GM12878 (cell line): ENCODE measurements around the gene SUFU. TPM values are rescaled to one million over a fixed set of nuclear protein-coding genes. Genes with fewer than 3 reads are reported as not detected.
A peak's percentile ranks its signal among the peaks of the same experiment; 100 is the strongest.

ENCODE experiments used
- ATAC-seq: fragments of 200-7000 bp; cut with Tn5 transposase; 3 replicates; pipeline ENCODE4 v1.9.1; 2020; ENCODE audit warnings: mild to moderate bottlenecking, moderate library complexity
- BruUV-seq: library from RNA; stranded (reverse); fragments of 400-500 nt; replicated peaks from 2 replicates; lab custom pipeline; 2021; lab: Mats Ljungman, UMichigan
- CTCF ChIA-PET: fragments of 300-600 bp; sonication (Branson Sonifier 250); formaldehyde crosslinking; extraction: SDS; loops from one replicate; lab custom pipeline; 2021; ENCODE audit warnings: inconsistent platforms; lab: Yijun Ruan, JAX
- POLR2A ChIA-PET: fragments of 350-600 bp; formaldehyde crosslinking; extraction: SDS; loops from one replicate; lab custom pipeline; 2021; ENCODE audit warnings: inconsistent platforms; lab: Charles Lee
- RAD21 ChIA-PET: fragments of 300-600 bp; sonication (Branson Sonifier 250); formaldehyde crosslinking; loops from one replicate; lab custom pipeline; 2023; ENCODE audit warnings: antibody characterized with exemption; ENCODE audit not compliant: unreplicated experiment; lab: Charles Lee
- SMC1A ChIA-PET: fragments of 300-600 bp; sonication (Branson Sonifier 250); formaldehyde crosslinking; loops from one replicate; lab custom pipeline; 2023; ENCODE audit not compliant: unreplicated experiment, uncharacterized antibody; lab: Charles Lee
- DNase-seq: peaks from one replicate; pipeline ENCODE4 v3.0.0-alpha.2; 2011; ENCODE audit warnings: low read depth, low spot score
- FAIRE-seq: peaks from 3 replicates; lab custom pipeline; 2011; peaks lifted over from hg19 to GRCh38; lab: Jason Lieb, UNC
- H2AFZ ChIP-seq: 2 replicates; pipeline ENCODE4 v1.6.0; 2011; ENCODE audit warnings: low read depth, low read length, control low read depth; ENCODE audit not compliant: control insufficient read depth
- H3K27ac ChIP-seq: 2 replicates; pipeline ENCODE4 v1.5.1; 2011; ENCODE audit warnings: control low read depth; ENCODE audit not compliant: control insufficient read depth, insufficient read depth
- H3K27me3 ChIP-seq, 2 experiments: replicated peaks in 1 of 2; 2 replicates each; pipeline versions ENCODE4 v1.6.0 to v1.6.1; 2011; ENCODE audit warnings: low read length in 1 of 2; ENCODE audit not compliant: control insufficient read depth in 2 of 2, insufficient read depth in 2 of 2
- H3K36me3 ChIP-seq, 2 experiments: 2 replicates each; pipeline ENCODE4 v1.5.1; 2011; ENCODE audit warnings: low read length in 1 of 2; ENCODE audit not compliant: control insufficient read depth in 2 of 2, insufficient read depth in 2 of 2
- H3K4me1 ChIP-seq: 2 replicates; pipeline ENCODE4 v1.6.1; 2011; ENCODE audit warnings: mild to moderate bottlenecking, low read length, moderate library complexity, mixed read lengths; ENCODE audit not compliant: control insufficient read depth, insufficient read depth
- H3K4me2 ChIP-seq: 2 replicates; pipeline ENCODE4 v1.6.0; 2011; ENCODE audit warnings: control low read depth; ENCODE audit not compliant: control insufficient read depth, insufficient read depth
- H3K4me3 ChIP-seq: fragments of 200-600 bp; sonication (generic); 2 replicates; pipeline ENCODE4 v1.5.1; 2016
- H3K79me2 ChIP-seq: 2 replicates; pipeline ENCODE4 v1.6.0; 2011; ENCODE audit warnings: low read length; ENCODE audit not compliant: control insufficient read depth, insufficient read depth
- H3K9ac ChIP-seq: 2 replicates; pipeline ENCODE4 v1.8.0; 2011; ENCODE audit warnings: low read length, control low read depth, mixed read lengths; ENCODE audit not compliant: control insufficient read depth, insufficient read depth
- H3K9me3 ChIP-seq: replicated peaks from 3 replicates; pipeline ENCODE4 v1.5.1; 2011; ENCODE audit warnings: mild to moderate bottlenecking, low read length; ENCODE audit not compliant: control insufficient read depth, insufficient read depth
- H4K20me1 ChIP-seq: 2 replicates; pipeline ENCODE4 v1.6.0; 2011; ENCODE audit not compliant: control insufficient read depth, insufficient read depth
- ATF7 ChIP-seq: fragments of 450-650 bp; IDR thresholded peaks from 2 replicates; pipeline ENCODE4 v1.6.1; 2016; ENCODE audit warnings: low read depth, mild to moderate bottlenecking
- EGR1 ChIP-seq, 2 experiments: IDR thresholded peaks; 1 replicate in 1 of 2; 2 replicates in 1 of 2; pipeline ENCODE4 v1.6.1; 2011 to 2012; ENCODE audit warnings: low read depth in 2 of 2, low read length in 2 of 2, borderline replicate concordance in 1 of 2, mild to moderate bottlenecking in 1 of 2, moderate library complexity in 1 of 2
- EP300 ChIP-seq, 2 experiments: fragments of 150-350 bp in 1 of 2; IDR thresholded peaks; 2 replicates each; pipeline ENCODE4 v1.6.1; 2011 to 2012; ENCODE audit warnings: low read depth in 2 of 2, low read length in 2 of 2, borderline replicate concordance in 1 of 2, improper control_type of control experiment in 1 of 2, inconsistent platforms in 1 of 2; ENCODE audit not compliant: control insufficient read depth in 1 of 2
- MEF2A ChIP-seq: IDR thresholded peaks from 2 replicates; pipeline ENCODE4 v1.6.1; 2011; ENCODE audit warnings: low read depth, mild to moderate bottlenecking, low read length, moderate library complexity; ENCODE audit not compliant: insufficient read depth
- POLR2AphosphoS2 ChIP-seq: IDR thresholded peaks from 2 replicates; pipeline ENCODE4 v1.6.1; 2011; ENCODE audit warnings: low read depth, mild to moderate bottlenecking, low read length, improper control_type of control experiment, moderate library complexity
- RFX5 ChIP-seq: IDR thresholded peaks from 2 replicates; pipeline ENCODE4 v1.6.1; 2011; ENCODE audit warnings: low read depth, low read length, improper control_type of control experiment
- SPI1 ChIP-seq: IDR thresholded peaks from 2 replicates; pipeline ENCODE4 v1.6.1; 2011; ENCODE audit warnings: low read depth, mild to moderate bottlenecking, low read length, moderate library complexity, borderline replicate concordance; ENCODE audit not compliant: insufficient read depth
- SREBF1 ChIP-seq: IDR thresholded peaks from 2 replicates; pipeline ENCODE4 v1.6.1; 2012; ENCODE audit warnings: mild to moderate bottlenecking, low read length
- TAF1 ChIP-seq: IDR thresholded peaks from 2 replicates; pipeline ENCODE4 v1.6.1; 2011; ENCODE audit warnings: mild to moderate bottlenecking, low read depth, low read length, borderline replicate concordance
- WGBS: methylation state at CpG from one replicate; pipeline ENCODE4 v1.1.6; 2016; ENCODE audit warnings: low lambda C conversion rate; ENCODE audit not compliant: insufficient replicate concordance, insufficient coverage; ENCODE audit errors: missing lambda C conversion rate; 5-methylcytosine and 5-hydroxymethylcytosine counted together
- in situ Hi-C: fragments of 300-500 bp; cut with MboI; formaldehyde crosslinking; loops from 9 replicates; pipeline ENCODE4 v1.14.3; 2018; ENCODE audit warnings: mixed read lengths
- intact Hi-C: fragments of 100-400 bp; cut with micrococcal nuclease; formaldehyde crosslinking; loops from one replicate; pipeline ENCODE4 v1.14.2; 2022; ENCODE audit not compliant: unreplicated experiment
- polyA plus RNA-seq, 11 experiments: library from polyadenylated mRNA; depleted of rRNA in 4 of 11; unstranded in 6 of 11; stranded (reverse) in 5 of 11; fragments of >200 nt; fragmentation: Nextera tagmentation in 4 of 11; fragmentation: Illumina TruSeq in 1 of 11; extraction: Ambion mirVana in 4 of 11; extraction: Trizol in 1 of 11; gene quantifications; 1 replicate in 1 of 11; 2 replicates in 10 of 11; pipeline versions ENCODE4 v1.2.1 to v1.2.3, GENCODE V29; 2011 to 2016; ENCODE audit warnings: inconsistent platforms in 2 of 11, missing spikeins in 2 of 11, low read depth in 1 of 11
- total RNA-seq, 4 experiments: library from RNA; depleted of rRNA in 3 of 4; stranded (reverse); fragments of >200 nt in 3 of 4; fragmentation: Illumina TruSeq in 1 of 4; extraction: Trizol in 1 of 4; gene quantifications; 2 replicates each; pipeline versions ENCODE4 v1.2.1 to v1.2.3, GENCODE V29; 2013 to 2021
- TF ChIP-seq, protein P1 (sequence below): IDR thresholded peaks from 2 replicates; pipeline ENCODE4 v1.6.1; 2012; ENCODE audit warnings: low read depth, low read length, improper control_type of control experiment
- TF ChIP-seq, protein P2 (sequence below): IDR thresholded peaks from 2 replicates; pipeline ENCODE4 v1.6.1; 2012; ENCODE audit warnings: improper control_type of control experiment, low read depth, low read length; ENCODE audit not compliant: insufficient replicate concordance

The SUFU gene
- total and polyA plus RNA-seq, 10 of the 15 experiments (the other 5 are each of a cell fraction or from before 2014, with no cell fraction given): 0.68 to 7.7 (median 2.4) TPM

DNA sequence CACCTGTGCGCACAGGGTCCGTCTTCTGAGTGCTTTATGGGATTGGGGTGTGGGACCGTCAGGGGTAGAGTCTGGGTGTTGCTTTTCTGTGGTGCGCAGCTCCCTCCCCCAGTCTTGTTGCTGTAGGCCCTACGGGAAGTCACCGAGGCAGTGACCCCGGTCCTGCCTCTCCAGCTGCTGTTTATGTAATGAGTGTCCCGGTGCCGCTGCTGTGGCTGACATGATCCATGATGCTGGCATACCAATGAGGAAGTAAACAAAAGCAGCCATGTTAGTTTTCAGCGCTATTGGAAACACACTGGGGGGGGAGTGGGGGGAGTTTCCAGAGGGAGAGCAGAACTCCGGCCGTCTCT, 141.6 kb downstream of the SUFU start (continued):
- TF ChIP-seq TAF1 (peak; percentile 23; the same call in 1 of the 2 replicates), EGR1 (IDR thresholded peaks at IDR 0.05; ENCODE audit: borderline replicate concordance in 1 of 2, low read depth in 2 of 2, low read length in 2 of 2) (no peak)

DNA sequence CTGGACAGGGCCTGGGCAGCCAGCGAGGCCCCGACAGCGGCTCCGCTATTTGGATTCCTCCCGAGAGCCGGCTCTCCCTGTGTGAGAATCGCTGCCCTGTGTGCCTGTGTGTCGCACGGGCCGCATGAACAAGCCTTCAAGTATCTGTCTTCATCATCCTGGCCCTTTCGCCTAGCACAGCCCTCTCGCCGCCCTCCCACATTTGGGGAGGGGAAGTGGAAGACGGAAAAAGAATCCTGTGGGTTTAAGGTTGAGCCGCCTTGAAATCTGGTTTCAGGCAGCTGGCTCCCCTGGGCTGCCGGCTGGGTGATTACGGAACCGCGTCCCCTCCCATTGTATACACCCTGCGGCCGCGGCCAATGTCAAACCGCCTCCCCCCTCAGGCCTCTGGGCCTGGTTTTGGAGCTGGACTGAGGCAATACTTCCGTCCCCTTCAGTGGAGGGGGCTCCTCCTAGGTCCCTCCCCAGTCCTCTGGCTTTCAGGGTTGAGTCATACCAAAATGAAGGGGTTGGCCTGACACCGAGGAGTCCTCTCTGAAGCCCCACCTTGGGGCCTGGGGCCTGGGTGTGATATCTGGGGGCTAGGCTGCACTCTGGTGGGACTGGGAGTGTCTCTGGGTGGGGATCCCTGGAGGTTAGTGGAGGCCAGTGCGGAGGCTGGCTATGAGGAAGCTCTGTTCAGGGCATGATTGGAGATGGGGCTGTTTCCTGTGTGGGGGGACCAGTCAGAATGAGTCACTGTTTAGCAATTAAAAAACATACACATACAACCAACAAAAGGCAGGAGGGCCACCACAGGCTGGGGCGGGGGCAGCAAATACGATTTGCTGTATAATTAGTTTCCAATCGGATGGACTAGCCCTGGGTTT, 142.2 kb downstream of the SUFU start:
- Histone ChIP-seq H3K36me3 (no peaks in the 10 kb centered on the region), H4K20me1 (no peaks in the 10 kb centered on the region), H3K9ac (peak overlapping the region; percentile 99), H3K4me2 (peak overlapping the region; percentile 98), H3K9me3 (no peaks in the 10 kb centered on the region), H2AFZ (0 out of 2 replicates have a peak overlapping the region, but pooled peaks have one; percentile 3), H3K4me1 (peaks cover 41% of the 10 kb centered on the region), H3K27ac (peak overlapping the region; percentile 96), H3K4me3 (peak overlapping the region; percentile 93), H3K79me2 (peaks cover 86% of the 10 kb centered on the region), H3K27me3 (no peaks in the 10 kb centered on the region)
- ChIA-PET RAD21 (interaction anchor here (1.2 to 5.0 kb wide), 9 partner anchors 15 to 143 kb away, joined by 4 to 59 read pairs (median 9); partner anchors contain the start of genes ACTR1A, ARL3, SFXN2 and SUFU), CTCF (interaction anchor here (0.8 to 13.5 kb wide), 5 partner anchors 14 to 67 kb away, joined by 3 to 128 read pairs (median 18); partner anchors contain the start of gene ARL3), SMC1A (interaction anchor here (0.5 to 9.3 kb wide), 10 partner anchors 10 to 138 kb away, joined by 3 to 103 read pairs (median 4); partner anchors contain the start of genes ARL3 and SFXN2), POLR2A (interaction anchor here (0.6 to 14.1 kb wide), 11 partner anchors 9 to 277 kb away, joined by 3 to 151 read pairs (median 5); partner anchors contain the start of genes ARL3, SFXN2 and WBP1L)
- intact Hi-C loops (loop anchor here (1.0 to 10.0 kb wide), 4 partner anchors 67 to 549 kb away; partner anchors contain the start of genes ACTR1A, NFKB2 and NT5C2), in situ Hi-C loops (no loop called here)
- DNase-seq (peak; percentile 69), ATAC-seq (peak; percentile 51), FAIRE-seq (peak; percentile 94)
- under 1% methylated on average over 29 of the region's 29 CpGs for WGBS
- BruUV-seq: TSS peak; percentile 75
- peak; percentile 84 for TF ChIP-seq SPI1
- peak; percentile 74 for TF ChIP-seq ATF7
- TF ChIP-seq, protein P1, sequence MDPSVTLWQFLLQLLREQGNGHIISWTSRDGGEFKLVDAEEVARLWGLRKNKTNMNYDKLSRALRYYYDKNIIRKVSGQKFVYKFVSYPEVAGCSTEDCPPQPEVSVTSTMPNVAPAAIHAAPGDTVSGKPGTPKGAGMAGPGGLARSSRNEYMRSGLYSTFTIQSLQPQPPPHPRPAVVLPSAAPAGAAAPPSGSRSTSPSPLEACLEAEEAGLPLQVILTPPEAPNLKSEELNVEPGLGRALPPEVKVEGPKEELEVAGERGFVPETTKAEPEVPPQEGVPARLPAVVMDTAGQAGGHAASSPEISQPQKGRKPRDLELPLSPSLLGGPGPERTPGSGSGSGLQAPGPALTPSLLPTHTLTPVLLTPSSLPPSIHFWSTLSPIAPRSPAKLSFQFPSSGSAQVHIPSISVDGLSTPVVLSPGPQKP: no peak; the same call in 1 of the 2 replicates
- TF ChIP-seq POLR2AphosphoS2: no peak
- TF ChIP-seq MEF2A: 0 out of 2 replicates have a peak, but pooled peaks have one; percentile 4
- TF ChIP-seq EP300 (IDR thresholded peaks at IDR 0.05; ENCODE audit: borderline replicate concordance in 1 of 2, control insufficient read depth in 1 of 2, low read depth in 2 of 2, low read length in 2 of 2): peak in 1 of 2 experiments; percentile 47; a peak in 1 of 4 replicates
- TF ChIP-seq RFX5: no peak
- TF ChIP-seq SREBF1: no peak
- TF ChIP-seq, protein P2, sequence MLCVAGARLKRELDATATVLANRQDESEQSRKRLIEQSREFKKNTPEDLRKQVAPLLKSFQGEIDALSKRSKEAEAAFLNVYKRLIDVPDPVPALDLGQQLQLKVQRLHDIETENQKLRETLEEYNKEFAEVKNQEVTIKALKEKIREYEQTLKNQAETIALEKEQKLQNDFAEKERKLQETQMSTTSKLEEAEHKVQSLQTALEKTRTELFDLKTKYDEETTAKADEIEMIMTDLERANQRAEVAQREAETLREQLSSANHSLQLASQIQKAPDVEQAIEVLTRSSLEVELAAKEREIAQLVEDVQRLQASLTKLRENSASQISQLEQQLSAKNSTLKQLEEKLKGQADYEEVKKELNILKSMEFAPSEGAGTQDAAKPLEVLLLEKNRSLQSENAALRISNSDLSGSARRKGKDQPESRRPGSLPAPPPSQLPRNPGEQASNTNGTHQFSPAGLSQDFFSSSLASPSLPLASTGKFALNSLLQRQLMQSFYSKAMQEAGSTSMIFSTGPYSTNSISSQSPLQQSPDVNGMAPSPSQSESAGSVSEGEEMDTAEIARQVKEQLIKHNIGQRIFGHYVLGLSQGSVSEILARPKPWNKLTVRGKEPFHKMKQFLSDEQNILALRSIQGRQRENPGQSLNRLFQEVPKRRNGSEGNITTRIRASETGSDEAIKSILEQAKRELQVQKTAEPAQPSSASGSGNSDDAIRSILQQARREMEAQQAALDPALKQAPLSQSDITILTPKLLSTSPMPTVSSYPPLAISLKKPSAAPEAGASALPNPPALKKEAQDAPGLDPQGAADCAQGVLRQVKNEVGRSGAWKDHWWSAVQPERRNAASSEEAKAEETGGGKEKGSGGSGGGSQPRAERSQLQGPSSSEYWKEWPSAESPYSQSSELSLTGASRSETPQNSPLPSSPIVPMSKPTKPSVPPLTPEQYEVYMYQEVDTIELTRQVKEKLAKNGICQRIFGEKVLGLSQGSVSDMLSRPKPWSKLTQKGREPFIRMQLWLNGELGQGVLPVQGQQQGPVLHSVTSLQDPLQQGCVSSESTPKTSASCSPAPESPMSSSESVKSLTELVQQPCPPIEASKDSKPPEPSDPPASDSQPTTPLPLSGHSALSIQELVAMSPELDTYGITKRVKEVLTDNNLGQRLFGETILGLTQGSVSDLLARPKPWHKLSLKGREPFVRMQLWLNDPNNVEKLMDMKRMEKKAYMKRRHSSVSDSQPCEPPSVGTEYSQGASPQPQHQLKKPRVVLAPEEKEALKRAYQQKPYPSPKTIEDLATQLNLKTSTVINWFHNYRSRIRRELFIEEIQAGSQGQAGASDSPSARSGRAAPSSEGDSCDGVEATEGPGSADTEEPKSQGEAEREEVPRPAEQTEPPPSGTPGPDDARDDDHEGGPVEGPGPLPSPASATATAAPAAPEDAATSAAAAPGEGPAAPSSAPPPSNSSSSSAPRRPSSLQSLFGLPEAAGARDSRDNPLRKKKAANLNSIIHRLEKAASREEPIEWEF: peak; percentile 71
